Adipocyte (in vitro differentiated cells): Measurements from ENCODE around the gene CSTPP1.

Source experiments
- DNase-seq: peaks from one replicate; pipeline ENCODE4 v3.0.0-alpha.2; 2015; ENCODE audit warnings: low read depth
- H3K27me3 ChIP-seq: replicated peaks from 2 replicates; pipeline ENCODE4 v1.7.0; 2013; ENCODE audit warnings: mild to moderate bottlenecking, low read length, moderate library complexity; ENCODE audit not compliant: control insufficient read depth, insufficient read depth
- H3K36me3 ChIP-seq: 2 replicates; pipeline ENCODE4 v1.7.0; 2013; ENCODE audit warnings: low read length, mild to moderate bottlenecking, moderate library complexity; ENCODE audit not compliant: control insufficient read depth, insufficient read depth, severe bottlenecking
- H3K4me1 ChIP-seq: 2 replicates; pipeline ENCODE4 v1.7.0; 2013; ENCODE audit warnings: mild to moderate bottlenecking, low read length, moderate library complexity; ENCODE audit not compliant: control insufficient read depth, insufficient read depth
- H3K4me3 ChIP-seq: 2 replicates; pipeline ENCODE4 v1.7.0; 2013; ENCODE audit warnings: mild to moderate bottlenecking, low read length, moderate library complexity
- H3K9ac ChIP-seq: 2 replicates; pipeline ENCODE4 v1.7.0; 2013; ENCODE audit warnings: mild to moderate bottlenecking, low read length, moderate library complexity
- H3K9me3 ChIP-seq: 2 replicates; pipeline ENCODE4 v1.7.0; 2013; ENCODE audit warnings: mild to moderate bottlenecking, low read length, moderate library complexity; ENCODE audit not compliant: control insufficient read depth

The CSTPP1 gene

DNA sequence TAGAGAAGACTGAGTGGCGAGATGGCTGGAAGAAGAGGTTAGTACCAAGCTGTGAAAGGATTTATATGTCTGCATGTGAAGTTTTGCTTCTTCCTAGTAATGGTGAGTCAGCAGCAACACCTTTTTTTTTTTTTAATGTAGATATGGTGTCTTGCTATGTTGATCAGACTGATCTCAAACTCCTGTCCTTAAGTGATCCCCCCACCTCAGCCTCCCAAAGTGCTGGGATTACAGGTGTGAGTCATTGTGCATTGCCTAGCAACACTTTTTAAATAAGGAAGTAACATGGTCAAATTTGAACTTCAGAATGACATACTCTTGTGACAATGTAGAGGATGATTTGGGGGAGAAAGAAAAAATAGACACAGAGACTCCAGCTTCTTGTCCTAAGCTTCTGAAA, 6.5 kb upstream of the CSTPP1 start:
- Histone ChIP-seq H3K36me3 (no peaks in the 10 kb centered on the region), H3K9ac (no peak overlapping the region), H3K27me3 (no peaks in the 10 kb centered on the region), H3K4me3 (no peak overlapping the region), H3K9me3 (no peaks in the 10 kb centered on the region), H3K4me1 (no peaks in the 10 kb centered on the region)
- peak; percentile 33 for DNase-seq

DNA sequence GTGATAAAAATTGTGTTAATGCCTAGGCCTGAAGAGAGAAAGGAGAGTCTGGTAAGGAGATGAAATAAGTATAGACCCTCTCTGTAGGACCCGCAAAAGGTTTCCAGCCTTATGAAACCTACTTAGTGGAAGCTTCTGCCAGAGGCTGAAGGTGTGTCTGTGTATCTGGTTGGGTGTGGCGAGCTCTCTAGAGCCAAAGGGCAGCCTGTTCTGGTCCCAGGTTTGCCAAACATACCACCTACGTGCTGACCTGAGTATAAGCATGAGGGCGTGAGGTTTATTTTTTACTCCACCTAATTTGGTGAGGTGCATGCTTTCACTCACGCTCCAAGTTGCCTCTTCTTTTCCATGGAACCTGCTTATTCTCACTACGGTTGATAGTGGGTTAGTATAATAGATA, 5.6 kb downstream of the CSTPP1 start:
- Histone ChIP-seq H3K36me3 (no peaks in the 10 kb centered on the region), H3K9ac (no peak overlapping the region), H3K4me3 (no peak overlapping the region), H3K27me3 (no peaks in the 10 kb centered on the region), H3K4me1 (peaks cover 8% of the 10 kb centered on the region), H3K9me3 (no peaks in the 10 kb centered on the region)
- no peak for DNase-seq

GRCh38 chr11:46944356-46945075, 8.0 kb downstream of the CSTPP1 start:
- H3K4me3 ChIP-seq: no peak overlapping the region
- H3K27me3 ChIP-seq: no peaks in the 10 kb centered on the region
- DNase-seq: no peak
- H3K9me3 ChIP-seq: no peaks in the 10 kb centered on the region
- H3K4me1 ChIP-seq: peaks cover 23% of the 10 kb centered on the region
- no peaks in the 10 kb centered on the region for H3K36me3 ChIP-seq
- H3K9ac ChIP-seq: no peak overlapping the region

DNA sequence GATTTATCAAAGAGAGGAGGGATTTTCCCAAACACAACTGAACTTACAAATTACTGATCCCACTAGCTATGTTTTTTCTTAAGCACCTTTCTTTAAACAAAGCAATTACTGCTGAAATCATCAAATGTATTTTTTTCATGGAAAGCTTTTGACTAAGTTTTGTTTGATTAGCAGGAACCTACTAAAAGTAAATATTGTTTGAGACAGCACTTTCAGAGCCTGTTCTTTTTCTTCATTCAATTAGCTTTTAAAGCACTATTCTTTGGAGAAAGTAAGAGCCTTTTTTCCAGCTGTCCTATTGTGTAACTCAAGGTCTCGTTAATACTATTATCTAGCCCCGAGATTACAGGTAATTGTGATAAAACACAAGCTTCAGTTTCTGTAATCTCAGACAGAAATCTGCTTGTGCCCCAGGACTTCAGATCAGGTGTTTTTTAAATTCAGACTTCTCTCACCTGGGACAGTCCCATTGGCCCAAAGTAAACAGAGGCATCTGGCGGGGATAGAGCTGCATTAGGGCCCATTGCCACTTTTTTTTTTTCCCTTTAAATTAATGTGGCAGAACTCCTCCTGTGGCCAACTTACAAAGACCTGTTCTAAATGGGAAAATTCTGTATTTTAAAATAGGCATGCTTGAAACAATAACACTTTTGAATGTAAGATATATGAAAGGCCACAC, 11.0 kb downstream of the CSTPP1 start:
- no peak for DNase-seq

DNA sequence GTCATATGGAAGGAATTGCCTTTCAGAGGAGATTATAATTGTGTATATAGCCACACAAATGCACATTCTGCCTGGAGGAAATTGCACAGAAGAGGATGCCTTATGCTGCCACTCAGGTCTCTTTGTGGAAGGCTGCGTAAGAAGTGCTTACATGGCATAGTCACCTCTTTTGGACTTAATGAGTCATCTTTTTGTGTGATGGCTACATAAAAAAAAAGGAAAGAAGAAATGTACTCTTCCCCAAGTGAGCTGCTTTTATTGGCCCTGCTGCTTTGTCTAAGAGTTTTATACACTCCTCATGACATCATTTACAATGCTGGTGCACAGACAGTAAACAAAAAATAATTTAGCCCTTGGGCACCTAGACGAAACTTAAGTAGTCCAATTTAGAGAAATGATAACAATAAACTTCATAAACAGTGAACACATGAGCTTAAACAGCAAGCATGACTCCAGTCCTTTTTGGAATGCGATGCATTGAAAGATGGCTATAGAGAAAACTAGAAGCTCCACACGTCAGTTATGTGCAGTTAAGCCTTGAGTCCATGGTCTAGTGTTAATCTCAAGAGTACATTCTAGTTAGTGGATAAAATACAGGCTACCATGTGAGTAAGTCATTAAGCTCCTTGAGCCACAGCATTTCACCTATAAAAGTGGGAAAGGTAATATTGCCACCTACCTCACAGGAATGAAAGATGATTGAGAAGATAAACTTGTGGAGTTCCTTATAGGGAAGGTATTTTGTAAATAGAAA, 12.0 kb downstream of the CSTPP1 start:
- Histone ChIP-seq H3K4me1 (peaks cover 23% of the 10 kb centered on the region), H3K9ac (no peak overlapping the region), H3K27me3 (no peaks in the 10 kb centered on the region), H3K4me3 (no peak overlapping the region), H3K9me3 (no peaks in the 10 kb centered on the region), H3K36me3 (no peaks in the 10 kb centered on the region)
- peak; percentile 78 for DNase-seq

More for the DNA sequence above, 11.0 kb downstream of the CSTPP1 start:
- Histone ChIP-seq H3K9me3 (no peaks in the 10 kb centered on the region), H3K9ac (no peak overlapping the region), H3K36me3 (no peaks in the 10 kb centered on the region), H3K27me3 (no peaks in the 10 kb centered on the region), H3K4me3 (no peak overlapping the region), H3K4me1 (peaks cover 23% of the 10 kb centered on the region)

DNA sequence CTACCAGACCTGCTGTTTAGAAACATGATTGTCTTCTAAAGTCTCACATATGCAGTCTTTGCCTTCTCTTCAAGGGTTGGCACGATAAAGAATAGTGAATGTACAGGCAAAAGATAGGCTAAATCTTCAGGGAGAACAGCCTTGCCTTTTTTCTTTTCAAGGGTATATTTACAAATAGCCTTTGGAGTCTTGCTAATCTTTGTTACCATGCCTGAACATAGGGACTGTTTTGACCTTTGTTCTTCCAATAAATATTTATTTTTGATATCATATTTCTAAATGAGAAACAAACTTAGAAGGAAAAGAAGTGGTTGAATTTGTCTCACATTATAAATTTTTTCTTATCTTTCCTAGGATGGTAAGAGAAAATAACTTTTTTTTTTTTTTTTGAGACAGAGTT, 12.7 kb downstream of the CSTPP1 start:
- Histone ChIP-seq H3K9ac (no peak overlapping the region), H3K36me3 (no peaks in the 10 kb centered on the region), H3K9me3 (no peaks in the 10 kb centered on the region), H3K4me3 (no peak overlapping the region), H3K4me1 (peaks cover 23% of the 10 kb centered on the region), H3K27me3 (no peaks in the 10 kb centered on the region)
- DNase-seq: no peak

DNA sequence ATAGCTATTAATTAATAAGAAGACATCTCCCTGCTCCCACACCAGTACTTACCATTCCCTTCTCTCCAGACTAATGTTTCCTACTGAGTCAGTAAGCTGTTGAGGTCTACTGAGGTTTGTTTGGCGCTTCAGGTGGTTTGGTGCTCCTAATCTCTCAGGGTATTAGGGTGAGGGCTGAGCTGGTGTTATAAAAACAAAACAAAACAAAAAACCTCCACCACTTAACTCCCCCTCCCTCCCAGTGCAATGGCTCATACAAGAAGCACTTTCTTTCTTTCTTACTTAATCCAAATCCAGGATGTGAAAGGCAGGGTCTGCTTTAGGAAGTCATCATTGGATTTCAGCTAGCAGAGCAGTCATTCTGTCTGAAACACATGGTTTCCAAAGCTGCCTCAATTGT, 15.3 kb downstream of the CSTPP1 start:
- no peak overlapping the region for H3K4me3 ChIP-seq
- no peaks in the 10 kb centered on the region for H3K27me3 ChIP-seq
- no peak overlapping the region for H3K9ac ChIP-seq
- no peaks in the 10 kb centered on the region for H3K9me3 ChIP-seq
- H3K36me3 ChIP-seq: no peaks in the 10 kb centered on the region
- no peak for DNase-seq
- H3K4me1 ChIP-seq: peaks cover 20% of the 10 kb centered on the region

DNA sequence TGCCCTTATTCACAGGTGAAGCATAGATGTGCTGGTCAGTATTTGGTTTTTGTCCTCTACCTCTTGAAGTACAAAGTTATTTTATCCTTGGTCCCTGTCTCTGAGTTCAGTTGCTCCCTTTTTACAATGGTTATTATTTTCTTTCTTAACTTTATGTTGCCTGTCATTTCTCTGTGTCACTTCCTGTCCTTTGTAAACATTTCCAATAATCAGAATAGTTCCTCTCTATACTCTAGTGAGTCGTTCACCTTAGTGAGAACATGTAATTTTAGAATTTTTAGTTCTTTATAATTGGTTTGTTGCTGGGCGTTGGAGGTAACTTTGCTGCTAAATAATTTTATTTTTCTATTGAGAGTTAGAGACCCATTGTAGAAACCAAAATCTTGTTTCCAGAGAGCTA, 16.0 kb downstream of the CSTPP1 start:
- Histone ChIP-seq H3K4me3 (no peak overlapping the region), H3K27me3 (no peaks in the 10 kb centered on the region), H3K36me3 (no peaks in the 10 kb centered on the region), H3K4me1 (peaks cover 13% of the 10 kb centered on the region), H3K9ac (no peak overlapping the region), H3K9me3 (no peaks in the 10 kb centered on the region)
- DNase-seq: no peak

GRCh38 chr11:46953093-46953492, 16.5 kb downstream of the CSTPP1 start:
- Histone ChIP-seq H3K9me3 (no peaks in the 10 kb centered on the region), H3K9ac (no peak overlapping the region), H3K4me3 (no peak overlapping the region), H3K4me1 (peaks cover 7% of the 10 kb centered on the region), H3K27me3 (no peaks in the 10 kb centered on the region), H3K36me3 (no peaks in the 10 kb centered on the region)
- no peak for DNase-seq

- Histone ChIP-seq H3K9me3 (peaks cover 10% of the 10 kb centered on the region), H3K36me3 (no peaks in the 10 kb centered on the region), H3K4me3 (no peak overlapping the region), H3K27me3 (no peaks in the 10 kb centered on the region), H3K9ac (no peak overlapping the region), H3K4me1 (no peaks in the 10 kb centered on the region)
- DNase-seq: no peak
These were observed 22.2 kb downstream of the CSTPP1 start for GRCh38 chr11:46958777-46959176.

- H3K36me3 ChIP-seq: no peaks in the 10 kb centered on the region
- peaks cover 10% of the 10 kb centered on the region for H3K9me3 ChIP-seq
- H3K9ac ChIP-seq: no peak overlapping the region
- H3K27me3 ChIP-seq: no peaks in the 10 kb centered on the region
- no peak overlapping the region for H3K4me3 ChIP-seq
- H3K4me1 ChIP-seq: no peaks in the 10 kb centered on the region
- DNase-seq: no peak
These were observed 24.5 kb downstream of the CSTPP1 start for GRCh38 chr11:46961041-46961440.
